ENCODE results near the gene PGLYRP1.

- no peak for TF ChIP-seq CTCF (IDR thresholded peaks at IDR 0.05)
- no peak for TF ChIP-seq POLR2A (IDR thresholded peaks at IDR 0.05)
- no peak for TF ChIP-seq POLR2AphosphoS5 (IDR thresholded peaks at IDR 0.05; ENCODE audit: insufficient read depth in 1 of 2, low read depth in 1 of 2)
These were observed 9.1 kb upstream of the PGLYRP1 start for GRCh38 chr19:46031781-46032596.

Data from vagina (tissue), 2 donors.